ENCODE results near the gene CAPN7. TPM values are rescaled to one million over a fixed set of nuclear protein-coding genes. Genes with fewer than 3 reads are reported as not detected.
"Not testable (repeated sequence)": the region's sequence is repeated elsewhere in the genome, so short reads cannot be mapped to it uniquely, and the experiment has no call there.

Gene CAPN7
- total RNA-seq, 1 donor from 2014 or later: 16.1 TPM

DNA sequence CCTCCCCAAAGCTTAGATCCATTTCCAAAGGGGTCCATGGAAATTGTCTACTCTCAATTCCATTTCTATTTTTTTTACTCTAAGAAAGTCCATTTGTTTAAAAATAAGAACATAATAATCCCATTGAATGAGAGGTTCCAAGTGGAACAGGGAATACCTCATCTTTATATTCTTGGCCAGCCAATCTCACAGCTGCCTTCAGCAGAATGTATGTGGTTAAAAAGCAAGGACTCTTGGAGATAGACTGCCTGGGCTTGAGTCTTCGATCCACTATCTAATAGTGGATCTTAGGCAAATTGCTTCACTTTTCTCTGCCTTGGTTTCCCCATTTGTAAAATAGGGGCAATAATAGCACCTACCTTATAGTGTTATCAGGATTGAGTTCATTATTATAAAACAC lies 24.5 kb upstream of the CAPN7 start:
- H3K4me3 ChIP-seq (ENCODE audit: low read depth, low read length): no peak overlapping the region
- DNase-seq (ENCODE audit: low read depth): no peak
- TF ChIP-seq, protein P1, sequence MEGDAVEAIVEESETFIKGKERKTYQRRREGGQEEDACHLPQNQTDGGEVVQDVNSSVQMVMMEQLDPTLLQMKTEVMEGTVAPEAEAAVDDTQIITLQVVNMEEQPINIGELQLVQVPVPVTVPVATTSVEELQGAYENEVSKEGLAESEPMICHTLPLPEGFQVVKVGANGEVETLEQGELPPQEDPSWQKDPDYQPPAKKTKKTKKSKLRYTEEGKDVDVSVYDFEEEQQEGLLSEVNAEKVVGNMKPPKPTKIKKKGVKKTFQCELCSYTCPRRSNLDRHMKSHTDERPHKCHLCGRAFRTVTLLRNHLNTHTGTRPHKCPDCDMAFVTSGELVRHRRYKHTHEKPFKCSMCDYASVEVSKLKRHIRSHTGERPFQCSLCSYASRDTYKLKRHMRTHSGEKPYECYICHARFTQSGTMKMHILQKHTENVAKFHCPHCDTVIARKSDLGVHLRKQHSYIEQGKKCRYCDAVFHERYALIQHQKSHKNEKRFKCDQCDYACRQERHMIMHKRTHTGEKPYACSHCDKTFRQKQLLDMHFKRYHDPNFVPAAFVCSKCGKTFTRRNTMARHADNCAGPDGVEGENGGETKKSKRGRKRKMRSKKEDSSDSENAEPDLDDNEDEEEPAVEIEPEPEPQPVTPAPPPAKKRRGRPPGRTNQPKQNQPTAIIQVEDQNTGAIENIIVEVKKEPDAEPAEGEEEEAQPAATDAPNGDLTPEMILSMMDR (conservative IDR thresholded peaks at IDR 0.05; ENCODE audit: low read depth, low read length): no peak

DNA sequence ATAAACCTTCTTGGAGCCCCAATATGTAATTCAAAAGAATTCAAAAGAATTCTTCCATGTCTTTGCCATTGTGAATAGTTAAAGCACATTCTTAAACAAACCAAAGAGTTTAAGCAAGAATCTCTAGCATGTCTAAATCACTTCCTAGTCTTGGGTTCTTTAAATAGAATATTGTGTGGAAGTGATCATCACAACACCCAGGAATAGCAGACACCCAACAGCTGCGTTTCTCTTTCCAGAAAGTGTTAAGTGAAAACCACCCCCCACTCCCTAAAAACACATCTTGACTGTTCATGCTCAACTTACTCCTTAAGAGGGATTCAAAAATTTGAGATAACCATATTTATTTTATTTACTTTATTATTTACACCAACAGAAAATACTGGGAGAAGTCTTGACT lies 24.1 kb upstream of the CAPN7 start:
- TF ChIP-seq, protein P1 (conservative IDR thresholded peaks at IDR 0.05; ENCODE audit: low read depth, low read length): no peak
- H3K4me3 ChIP-seq (ENCODE audit: low read depth, low read length): no peak overlapping the region
- DNase-seq (ENCODE audit: low read depth): no peak

DNA sequence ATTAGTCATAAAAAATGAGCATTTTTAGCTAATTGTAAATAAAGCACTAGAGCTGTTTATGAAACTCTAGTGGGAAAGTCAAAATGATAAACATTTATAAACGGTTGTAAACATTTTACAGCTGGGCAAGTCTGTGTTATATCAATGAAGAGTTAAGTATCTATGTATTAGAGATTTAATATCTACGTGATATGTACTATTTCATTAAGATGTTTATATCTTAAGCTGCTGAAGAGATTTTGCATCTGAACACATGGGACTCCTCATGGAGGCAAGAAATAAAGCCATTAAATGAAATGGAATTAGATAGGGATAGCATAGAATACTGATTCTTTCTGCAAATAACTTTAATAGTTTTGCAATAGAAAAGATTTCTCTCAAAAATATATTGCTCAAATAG lies 23.0 kb upstream of the CAPN7 start:
- TF ChIP-seq, protein P1 (conservative IDR thresholded peaks at IDR 0.05; ENCODE audit: low read depth, low read length): no peak
- no peak for DNase-seq (ENCODE audit: low read depth)
- no peak overlapping the region for H3K4me3 ChIP-seq (ENCODE audit: low read depth, low read length)

DNA sequence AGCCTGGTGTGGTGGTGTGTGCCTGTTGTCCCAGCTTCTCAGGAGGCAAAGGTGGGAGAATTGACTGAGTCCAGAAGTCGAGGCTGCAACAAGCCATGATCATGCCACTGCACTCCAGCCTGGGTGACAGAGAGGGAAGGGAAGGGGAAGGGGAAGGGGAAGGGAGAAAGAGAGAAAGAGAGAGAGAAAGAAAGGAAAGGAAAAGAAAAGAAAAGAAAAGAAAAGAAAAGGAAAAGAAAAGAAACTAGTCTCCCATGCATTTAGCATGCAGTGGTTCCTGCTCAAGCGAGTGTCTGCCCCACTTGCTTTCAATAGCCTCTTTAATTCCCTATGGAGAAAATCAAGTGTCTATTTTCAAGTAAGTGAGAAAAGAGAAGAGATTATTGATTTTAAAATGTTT lies 20.6 kb upstream of the CAPN7 start:
- DNase-seq (ENCODE audit: low read depth): no peak
- TF ChIP-seq, protein P1 (conservative IDR thresholded peaks at IDR 0.05; ENCODE audit: low read depth, low read length): no peak
- H3K4me3 ChIP-seq (ENCODE audit: low read depth, low read length): no peak overlapping the region

DNA sequence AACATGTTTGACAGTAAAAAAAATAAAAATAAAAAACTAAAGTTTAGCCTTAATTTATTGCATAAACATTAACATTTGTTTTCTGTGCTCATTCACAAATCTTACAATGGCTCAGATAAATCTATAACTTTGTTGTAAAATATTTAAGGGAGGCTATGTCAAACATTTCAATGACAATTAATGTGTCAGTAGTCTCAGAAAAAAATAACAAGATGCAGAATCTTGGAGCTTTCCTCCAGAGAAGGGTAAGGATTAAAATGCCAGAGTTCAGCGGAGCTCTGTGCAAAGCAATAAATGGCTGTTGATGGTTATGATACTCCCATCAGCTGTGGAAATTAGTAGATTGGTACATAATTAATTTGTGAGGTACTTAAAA lies 20.0 kb upstream of the CAPN7 start:
- H3K4me3 ChIP-seq (ENCODE audit: low read depth, low read length): no peak overlapping the region
- no peak for DNase-seq (ENCODE audit: low read depth)
- TF ChIP-seq, protein P1 (conservative IDR thresholded peaks at IDR 0.05; ENCODE audit: low read depth, low read length): no peak

DNA sequence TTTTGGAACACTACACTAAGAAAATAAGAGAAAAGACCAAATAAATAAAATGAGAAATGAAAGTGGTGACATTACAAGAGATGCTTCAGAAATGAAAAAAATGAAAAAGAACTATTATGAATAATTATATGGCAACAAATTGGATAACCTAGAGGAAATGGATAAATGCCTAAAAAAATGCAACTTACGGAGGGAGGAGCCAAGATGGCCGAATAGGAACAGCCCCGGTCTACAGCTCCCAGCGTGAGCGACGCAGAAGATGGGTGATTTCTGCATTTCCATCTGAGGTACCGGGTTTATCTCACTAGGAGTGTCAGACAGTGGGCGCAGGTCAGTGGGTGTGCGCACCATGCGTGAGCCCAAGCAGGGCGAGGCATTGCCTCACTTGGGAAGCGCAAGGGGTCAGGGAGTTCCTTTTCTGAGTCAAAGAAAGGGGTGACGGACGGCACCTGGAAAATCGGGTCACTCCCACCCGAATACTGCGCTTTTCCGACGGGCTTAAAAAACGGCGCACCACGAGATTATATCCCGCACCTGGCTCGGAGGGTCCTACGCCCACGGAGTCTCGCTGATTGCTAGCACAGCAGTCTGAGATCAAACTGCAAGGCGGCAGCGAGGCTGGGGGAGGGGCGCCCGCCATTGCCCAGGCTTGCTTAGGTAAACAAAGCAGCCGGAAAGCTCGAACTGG lies 19.4 kb upstream of the CAPN7 start:
- H3K4me3 ChIP-seq (ENCODE audit: low read depth, low read length); DNase-seq (ENCODE audit: low read depth): not testable (repeated sequence)

DNA sequence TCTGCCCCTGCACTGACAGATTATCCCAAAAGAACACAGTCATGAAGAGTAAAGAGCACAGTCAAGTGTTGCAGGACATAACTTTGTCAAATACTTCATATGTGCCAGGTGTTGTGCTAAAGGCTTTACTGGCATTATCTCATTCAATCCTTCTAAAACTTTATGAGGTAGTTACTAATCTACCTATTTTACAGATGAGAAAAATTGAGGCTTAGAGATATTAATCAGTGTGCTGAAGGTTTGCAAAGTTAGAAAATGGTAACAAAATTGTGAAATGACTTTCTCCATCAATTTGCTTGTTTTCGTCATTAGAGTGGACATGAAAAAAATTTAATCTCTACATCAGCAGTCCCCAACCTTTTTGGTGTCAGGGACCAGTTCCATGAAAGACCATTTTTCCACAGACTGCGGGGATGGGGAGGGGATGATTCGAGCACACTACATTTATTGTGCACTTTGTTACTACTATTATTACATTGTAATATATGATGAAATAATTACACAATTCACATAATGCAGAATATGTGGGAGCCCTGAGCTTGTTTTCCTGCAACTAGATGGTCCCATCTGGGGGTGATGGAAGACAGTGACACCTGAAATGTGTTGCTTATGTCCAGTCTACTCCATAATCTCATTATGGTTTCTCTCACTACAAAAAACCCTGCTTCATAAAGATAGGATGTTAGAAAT lies 8.6 kb upstream of the CAPN7 start:
- H3K4me3 ChIP-seq (ENCODE audit: low read depth, low read length): no peak overlapping the region
- TF ChIP-seq, protein P1 (conservative IDR thresholded peaks at IDR 0.05; ENCODE audit: low read depth, low read length): no peak
- no peak for DNase-seq (ENCODE audit: low read depth)
